HG03066 (cell line): ENCODE data around the gene SLC30A2.

Experiments used
- ATAC-seq: cut with Tn5 transposase; IDR thresholded peaks from one replicate; pipeline ENCODE4 v1.9.1; 2021; ENCODE audit warnings: low read depth; ENCODE audit not compliant: unreplicated experiment

The SLC30A2 gene

GRCh38 chr1:26044414-26044813 lies 1.5 kb downstream of the SLC30A2 start:
- no peak for ATAC-seq

DNA sequence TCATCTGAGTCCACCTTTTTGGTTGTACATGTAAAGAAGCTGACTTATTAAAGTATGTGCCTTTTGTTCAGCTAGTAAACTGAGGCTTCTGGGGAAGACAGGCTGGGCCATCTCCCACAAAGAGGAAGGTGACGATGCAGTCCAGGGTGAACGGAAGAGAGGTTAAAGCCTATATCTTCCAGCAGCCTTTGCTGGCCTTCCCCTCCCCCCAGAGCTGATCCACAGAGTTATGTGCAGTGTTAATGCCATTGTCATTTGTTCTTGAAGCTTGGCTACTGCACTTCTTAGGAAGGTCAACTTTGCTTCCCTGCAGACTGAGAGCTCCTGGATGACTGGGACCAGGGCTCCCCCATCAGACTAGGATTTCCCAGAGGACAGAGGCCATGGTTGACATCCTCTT lies 2.2 kb downstream of the SLC30A2 start:
- ATAC-seq = no peak

GRCh38 chr1:26041978-26042377 lies 3.9 kb downstream of the SLC30A2 start:
- ATAC-seq = no peak

GRCh38 chr1:26041401-26041800 lies 4.5 kb downstream of the SLC30A2 start:
- no peak for ATAC-seq

DNA sequence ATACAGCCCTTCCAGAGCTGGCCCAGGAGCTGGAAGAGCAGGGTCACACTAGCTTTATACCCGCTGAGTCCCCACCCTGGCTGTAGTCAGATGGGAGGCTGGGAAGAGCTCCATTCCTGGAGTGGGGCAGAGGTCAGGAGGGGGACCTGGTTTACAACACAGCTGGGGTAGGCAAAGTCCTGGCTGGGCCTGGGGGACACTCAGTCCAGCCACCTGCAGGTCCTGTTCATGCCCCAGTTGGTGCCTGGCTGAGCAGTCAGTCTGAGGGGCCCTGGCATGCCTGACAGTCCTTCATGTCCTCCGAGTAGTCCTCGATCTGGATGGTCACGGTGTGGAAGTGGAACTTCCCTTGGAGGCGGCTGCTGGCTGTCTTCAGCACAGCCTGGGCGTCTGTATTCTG lies 7.0 kb downstream of the SLC30A2 start:
- no peak for ATAC-seq

DNA sequence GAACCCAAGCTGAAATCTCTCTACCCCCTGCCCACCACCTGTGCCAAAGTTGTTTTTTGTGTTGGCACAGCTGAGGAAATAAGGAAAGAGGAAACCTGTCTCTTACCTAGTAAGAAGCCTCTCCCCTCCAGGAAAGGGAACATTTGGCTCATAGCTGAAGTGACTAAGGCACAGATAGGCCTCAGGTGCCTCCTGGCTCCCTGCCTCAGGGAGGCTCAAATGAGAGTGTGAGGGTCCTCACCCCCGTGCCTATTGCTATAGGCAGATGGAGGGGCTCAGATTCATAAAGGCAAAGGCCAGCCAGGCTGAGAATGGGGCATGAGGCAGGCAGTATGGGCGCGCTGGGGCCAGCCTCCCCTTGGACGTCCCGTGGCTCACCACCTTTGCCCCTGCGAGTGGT lies 7.4 kb downstream of the SLC30A2 start:
- ATAC-seq = no peak

DNA sequence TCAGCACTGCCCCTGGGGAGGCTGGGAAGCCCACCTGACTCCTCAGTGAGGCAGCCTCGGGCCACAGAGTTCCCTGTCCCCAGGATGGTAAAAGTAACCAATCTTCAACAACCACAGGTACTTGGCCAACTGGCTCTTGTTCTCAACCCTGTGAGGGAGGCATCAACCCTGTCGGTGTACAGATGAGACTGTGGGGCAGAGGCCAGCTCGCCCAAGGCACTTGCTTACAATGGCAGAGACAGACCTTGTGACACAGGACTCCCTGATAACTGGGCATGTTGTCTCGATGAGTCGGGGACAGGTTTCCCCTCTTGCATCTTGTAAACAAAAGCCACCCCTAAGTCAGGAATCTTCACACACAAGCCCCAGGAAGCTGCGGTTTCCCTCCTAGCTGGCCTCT lies 8.0 kb downstream of the SLC30A2 start:
- ATAC-seq = no peak

- ATAC-seq = no peak
Measured at GRCh38 chr1:26036756-26037281, 9.1 kb downstream of the SLC30A2 start.

GRCh38 chr1:26035959-26036755 lies 9.8 kb downstream of the SLC30A2 start:
- ATAC-seq = peak; percentile 64

DNA sequence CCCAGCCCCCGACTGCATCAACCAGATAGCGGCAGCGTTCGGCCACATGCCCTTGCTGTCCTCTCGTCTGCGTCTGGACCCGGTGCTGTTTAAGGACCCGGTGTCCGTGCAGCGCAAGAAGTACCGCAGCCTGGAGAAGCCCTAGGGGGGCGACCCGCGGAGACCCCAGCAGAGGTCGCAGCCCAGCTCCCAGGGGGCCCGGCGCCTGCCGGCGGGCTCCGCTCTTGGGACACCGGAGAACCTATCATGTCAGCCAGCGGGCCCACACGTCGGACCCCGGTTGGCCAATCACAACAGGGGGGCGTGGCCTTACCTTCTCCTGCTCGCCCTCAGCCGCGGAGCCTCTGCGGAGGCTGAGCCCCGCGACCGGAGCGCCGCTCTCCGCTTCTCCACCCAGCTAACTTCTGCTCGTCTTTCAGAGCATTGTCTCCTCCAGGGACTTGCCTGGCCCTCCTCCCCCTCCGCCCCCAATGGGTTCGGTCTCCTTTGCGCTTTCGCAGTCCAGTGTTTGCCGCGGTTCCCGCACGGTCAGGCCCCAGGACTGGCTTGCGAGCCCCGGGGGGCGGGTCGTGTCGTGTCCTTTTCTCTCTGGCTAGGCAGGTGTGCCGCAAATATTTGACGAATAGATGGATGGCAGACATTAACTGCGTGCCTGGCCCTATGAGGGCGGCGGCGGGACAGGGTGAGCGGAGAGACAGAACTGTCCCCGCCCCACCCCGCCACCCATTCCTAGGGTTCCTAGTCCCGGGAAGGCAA lies 10.5 kb downstream of the SLC30A2 start:
- peak; percentile 84 for ATAC-seq

GRCh38 chr1:26034504-26035202 lies 11.3 kb downstream of the SLC30A2 start:
- ATAC-seq = no peak

DNA sequence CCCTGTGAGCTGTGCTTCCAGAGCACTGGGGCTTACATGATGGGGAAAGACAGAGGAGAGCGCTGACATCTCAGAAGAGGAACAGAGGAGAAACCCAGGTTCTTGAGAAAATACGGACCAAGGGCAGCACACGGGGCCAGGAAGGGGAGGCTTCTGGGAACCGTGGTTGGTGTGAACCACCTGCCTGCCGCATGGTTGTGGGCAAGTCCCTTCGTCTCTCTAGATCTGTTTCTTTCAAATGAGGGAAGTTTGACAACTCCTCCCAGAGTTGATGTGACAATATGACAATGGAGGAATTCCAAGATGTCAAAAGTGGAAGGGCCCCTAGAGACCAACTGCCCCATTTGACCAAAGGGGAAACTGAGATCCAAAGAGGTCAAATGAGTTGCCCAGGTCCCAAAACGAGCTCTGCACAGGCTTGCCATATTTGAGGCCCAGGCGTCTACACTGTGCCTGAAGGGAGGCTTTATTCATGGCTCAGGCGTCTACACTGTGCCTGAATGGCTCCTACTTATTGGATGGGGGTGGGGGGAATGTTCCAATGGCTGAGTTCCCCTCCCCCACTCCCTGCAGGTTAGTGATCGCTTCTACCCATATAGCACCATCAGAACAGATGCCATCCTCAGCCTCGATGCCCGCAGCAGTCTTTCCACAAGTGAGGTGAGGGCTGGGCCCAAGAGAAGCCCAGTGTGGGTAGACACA lies 13.1 kb downstream of the SLC30A2 start:
- no peak for ATAC-seq

DNA sequence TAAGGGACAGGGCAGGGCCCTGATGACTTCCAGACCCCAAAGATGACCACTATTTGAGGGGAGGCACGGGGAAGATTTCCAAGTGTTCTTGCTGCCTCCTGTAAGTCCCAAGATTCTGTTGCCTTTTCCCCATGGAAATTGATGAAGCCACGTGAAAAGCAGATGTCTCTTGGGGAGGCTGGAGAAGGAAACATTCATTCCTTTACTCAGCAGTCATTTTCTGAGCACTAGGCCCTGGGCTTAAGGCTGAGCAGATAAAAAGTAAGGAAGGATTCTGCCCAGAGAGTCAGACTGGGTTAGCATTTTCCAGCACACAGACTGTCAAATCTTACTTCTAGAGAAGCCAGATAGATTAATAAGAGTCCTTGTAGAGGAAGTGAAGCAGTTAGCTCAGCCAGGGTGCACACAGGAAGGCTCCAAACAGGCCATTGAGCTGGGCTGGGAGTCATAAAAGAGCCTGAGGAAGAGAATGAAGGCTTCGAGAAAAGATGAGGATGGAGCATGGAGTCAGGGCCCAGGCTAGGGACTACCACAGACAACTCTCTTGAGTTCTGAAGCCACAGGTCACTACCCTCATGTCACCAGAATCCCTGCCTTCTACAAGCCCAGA lies 14.2 kb downstream of the SLC30A2 start:
- ATAC-seq = no peak

- ATAC-seq = no peak
Measured at GRCh38 chr1:26031196-26031595, 14.7 kb downstream of the SLC30A2 start.

DNA sequence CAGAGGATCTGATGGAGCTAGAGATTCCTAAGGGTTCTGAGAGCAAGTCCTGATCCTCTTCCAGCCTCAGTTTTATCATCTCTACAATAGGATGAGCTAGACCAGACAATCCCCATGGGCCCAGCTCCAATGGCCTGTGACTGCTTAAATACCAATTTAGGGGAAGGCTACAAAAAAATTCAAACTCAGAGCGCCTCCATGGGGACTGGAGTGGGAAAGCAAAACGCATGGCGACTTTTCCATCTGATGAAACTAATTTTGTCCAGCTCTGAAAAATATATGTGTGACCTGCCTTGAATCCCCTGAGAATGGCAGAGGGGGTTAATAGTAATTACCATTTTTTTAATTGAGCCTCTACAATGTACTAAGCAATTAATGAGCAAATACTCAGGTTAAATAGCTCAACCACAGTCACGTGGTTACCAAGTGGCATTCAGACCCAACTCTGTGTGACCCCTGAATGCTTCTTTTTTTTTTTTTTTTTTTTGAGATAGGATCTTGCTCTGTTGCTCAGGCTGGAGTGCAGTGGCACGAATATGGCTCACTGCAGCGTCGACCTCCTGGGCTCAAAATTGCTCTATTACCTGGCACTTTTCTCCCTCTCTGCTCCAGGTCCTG lies 15.9 kb downstream of the SLC30A2 start:
- ATAC-seq = no peak

DNA sequence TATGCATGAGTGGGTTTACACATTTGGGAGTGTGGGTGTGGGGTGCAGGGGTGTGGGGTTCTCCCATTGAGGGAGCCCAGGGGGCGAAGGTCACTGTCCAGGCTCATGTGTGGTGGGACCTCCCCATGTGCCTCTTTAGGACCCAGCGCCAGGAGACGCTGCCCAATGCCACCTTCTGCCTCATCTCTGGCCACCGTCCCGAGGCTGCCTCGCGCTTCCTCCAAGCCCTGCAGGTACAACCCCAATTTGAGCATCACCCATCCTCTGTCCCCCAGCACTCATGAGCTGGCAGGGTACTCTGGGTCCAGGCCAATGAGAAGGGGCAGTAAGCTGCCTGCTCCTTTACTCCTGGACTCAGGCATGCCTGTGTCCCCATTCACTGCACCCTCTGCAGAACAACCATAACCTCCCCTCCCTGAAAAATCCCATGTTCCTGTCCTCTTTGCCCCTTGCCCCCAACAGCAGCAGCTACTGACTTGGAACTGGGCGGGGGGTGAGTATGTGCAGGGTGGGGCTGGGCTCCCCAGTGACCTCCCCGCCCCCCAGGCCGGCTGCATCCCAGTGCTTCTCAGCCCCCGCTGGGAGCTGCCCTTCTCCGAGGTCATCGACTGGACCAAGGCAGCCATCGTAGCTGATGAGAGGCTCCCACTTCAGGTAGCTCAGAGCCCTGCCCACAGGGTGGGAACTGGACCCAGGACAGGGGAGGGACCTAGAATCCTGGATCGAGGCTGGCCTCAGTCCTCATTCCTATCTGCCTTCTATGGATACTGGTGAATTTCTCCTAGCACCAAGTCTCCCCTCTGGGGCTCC lies 16.7 kb downstream of the SLC30A2 start:
- no peak for ATAC-seq

- ATAC-seq = no peak
Measured at GRCh38 chr1:26028490-26028980, 17.4 kb downstream of the SLC30A2 start.

GRCh38 chr1:26027716-26028489 lies 18.0 kb downstream of the SLC30A2 start:
- no peak for ATAC-seq
